AG09309 (cell line): ENCODE measurements around the gene ALG1L2.
"Not testable (repeated sequence)": the region's sequence is repeated elsewhere in the genome, so short reads cannot be mapped to it uniquely, and the experiment has no call there.

Experiments
- DNase-seq: peaks from one replicate; pipeline ENCODE4 v3.0.0-alpha.2; 2010; ENCODE audit warnings: low read depth
- H3K4me3 ChIP-seq: 2 replicates; pipeline ENCODE4 v1.5.1; 2011; ENCODE audit warnings: mild to moderate bottlenecking, low read depth, low read length, moderate library complexity; ENCODE audit not compliant: control insufficient read depth
- CTCF ChIP-seq: IDR thresholded peaks from 2 replicates; pipeline ENCODE4 v1.5.1; 2011; ENCODE audit warnings: mild to moderate bottlenecking, low read depth, low read length, inconsistent platforms; ENCODE audit not compliant: insufficient read depth, control insufficient read depth; ENCODE audit errors: missing control alignments

Gene ALG1L2

GRCh38 chr3:130091958-130092357 lies 10.3 kb downstream of the ALG1L2 start:
- DNase-seq: no peak
- no peak for TF ChIP-seq CTCF

GRCh38 chr3:130093741-130094391 lies 12.2 kb downstream of the ALG1L2 start:
- no peak for TF ChIP-seq CTCF
- no peak overlapping the region for H3K4me3 ChIP-seq
- no peak for DNase-seq

More at GRCh38 chr3:130091958-130092357, 10.3 kb downstream of the ALG1L2 start:
- no peak overlapping the region for H3K4me3 ChIP-seq

GRCh38 chr3:130094491-130094941 lies 12.9 kb downstream of the ALG1L2 start:
- not testable (repeated sequence) for H3K4me3 ChIP-seq, DNase-seq

GRCh38 chr3:130095858-130096257 lies 14.2 kb downstream of the ALG1L2 start:
- DNase-seq, H3K4me3 ChIP-seq: not testable (repeated sequence)

GRCh38 chr3:130097096-130097495 lies 15.5 kb downstream of the ALG1L2 start:
- H3K4me3 ChIP-seq, DNase-seq: not testable (repeated sequence)

- H3K4me3 ChIP-seq, DNase-seq: not testable (repeated sequence)
- peak; percentile 49 for TF ChIP-seq CTCF
Measured at GRCh38 chr3:130097690-130098638, 16.3 kb downstream of the ALG1L2 start.

- not testable (repeated sequence) for H3K4me3 ChIP-seq
- DNase-seq: peak; percentile 28
Measured at GRCh38 chr3:130098639-130099385, 17.2 kb downstream of the ALG1L2 start.

GRCh38 chr3:130102545-130102944 lies 20.9 kb downstream of the ALG1L2 start:
- H3K4me3 ChIP-seq, DNase-seq: not testable (repeated sequence)

- DNase-seq, H3K4me3 ChIP-seq: not testable (repeated sequence)
Measured at GRCh38 chr3:130104191-130104590, 22.6 kb downstream of the ALG1L2 start.

GRCh38 chr3:130107333-130107995 lies 25.8 kb downstream of the ALG1L2 start:
- H3K4me3 ChIP-seq, DNase-seq: not testable (repeated sequence)

GRCh38 chr3:130108836-130109585 lies 27.4 kb downstream of the ALG1L2 start:
- not testable (repeated sequence) for H3K4me3 ChIP-seq, DNase-seq

- H3K4me3 ChIP-seq: peak overlapping the region; percentile 93
Measured at GRCh38 chr3:130110386-130111169, 28.9 kb downstream of the ALG1L2 start.

More at GRCh38 chr3:130110386-130111169, 28.9 kb downstream of the ALG1L2 start:
- peak; percentile 42 for DNase-seq
